ENCODE results near the gene DHX15.

DHX15 gene

DNA sequence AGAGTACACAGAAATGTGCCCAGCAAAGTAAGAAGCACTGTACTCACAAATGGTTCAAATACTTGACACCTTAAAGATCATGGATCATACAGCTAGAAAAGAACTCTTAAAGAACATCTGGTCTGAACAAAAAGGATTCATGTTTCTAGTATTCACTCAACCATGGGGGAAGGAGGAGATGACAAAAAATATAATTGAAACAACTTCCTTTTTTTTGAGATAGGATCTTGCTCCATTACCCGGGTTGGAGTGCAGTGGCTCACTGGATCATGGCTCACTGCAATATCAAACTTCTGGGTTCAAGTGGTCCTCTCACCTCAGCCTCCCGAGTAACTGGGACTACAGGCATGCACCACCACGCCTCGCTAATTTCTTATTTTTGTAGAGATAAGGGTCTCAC lies 6.0 kb downstream of the DHX15 start:
- DNase-seq = no peak

DNA sequence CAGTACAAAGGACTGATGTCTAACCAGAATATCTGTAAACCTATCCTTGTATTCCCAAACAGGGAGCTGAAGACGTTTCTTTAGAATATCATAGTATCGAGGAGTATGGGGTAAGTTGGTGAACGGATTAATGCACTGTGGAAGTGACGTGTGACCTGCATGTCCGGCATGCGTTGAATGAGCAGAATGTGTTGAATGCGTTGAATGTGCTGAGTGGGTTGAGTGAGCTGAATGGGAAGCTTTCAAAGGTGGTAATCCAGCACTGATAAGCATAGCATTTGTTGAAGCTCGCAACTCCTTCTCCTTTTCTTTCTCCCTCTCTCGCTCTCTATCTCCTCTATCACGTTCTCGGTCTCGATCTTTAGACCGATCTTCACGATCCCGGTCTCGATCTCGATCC lies 8.1 kb downstream of the DHX15 start:
- DNase-seq = no peak

DNA sequence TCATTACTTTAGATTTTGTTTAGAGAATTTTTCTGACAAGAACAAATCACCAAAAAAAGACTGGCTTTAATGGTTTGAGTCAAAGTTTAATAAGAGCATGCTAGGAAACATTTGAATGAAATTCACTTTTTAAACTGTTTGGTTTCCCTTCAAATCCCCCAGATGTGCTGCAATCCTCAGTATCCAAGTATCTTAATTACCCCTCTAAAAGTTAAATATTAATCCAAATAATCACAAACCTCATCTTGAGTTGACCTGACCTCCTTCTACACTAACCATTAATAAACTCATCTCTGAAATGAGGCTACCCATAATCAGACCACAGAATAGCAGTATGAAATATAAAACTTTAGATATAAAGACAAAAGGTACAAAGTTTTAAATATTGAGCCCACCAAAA lies 10.1 kb downstream of the DHX15 start:
- DNase-seq = no peak

DNA sequence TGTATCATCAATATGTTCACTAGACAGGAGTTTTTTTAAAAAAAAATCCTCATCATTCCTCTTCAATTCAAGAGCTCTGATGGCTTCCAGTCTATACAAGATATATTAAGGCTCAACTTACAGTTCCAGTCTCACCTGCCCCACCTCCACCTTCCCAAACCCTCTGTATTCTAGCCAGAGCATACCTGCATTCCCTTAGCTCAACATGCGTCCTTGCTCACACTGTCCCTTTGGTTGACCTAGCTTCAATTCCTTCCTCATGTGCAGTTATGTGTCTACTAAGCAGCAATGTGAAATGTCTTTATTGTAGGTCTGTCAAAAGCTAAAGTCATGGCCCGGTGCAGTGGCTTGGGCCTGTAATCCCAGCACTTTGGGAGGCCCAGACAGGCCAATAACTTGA lies 10.8 kb downstream of the DHX15 start:
- DNase-seq = no peak

DNA sequence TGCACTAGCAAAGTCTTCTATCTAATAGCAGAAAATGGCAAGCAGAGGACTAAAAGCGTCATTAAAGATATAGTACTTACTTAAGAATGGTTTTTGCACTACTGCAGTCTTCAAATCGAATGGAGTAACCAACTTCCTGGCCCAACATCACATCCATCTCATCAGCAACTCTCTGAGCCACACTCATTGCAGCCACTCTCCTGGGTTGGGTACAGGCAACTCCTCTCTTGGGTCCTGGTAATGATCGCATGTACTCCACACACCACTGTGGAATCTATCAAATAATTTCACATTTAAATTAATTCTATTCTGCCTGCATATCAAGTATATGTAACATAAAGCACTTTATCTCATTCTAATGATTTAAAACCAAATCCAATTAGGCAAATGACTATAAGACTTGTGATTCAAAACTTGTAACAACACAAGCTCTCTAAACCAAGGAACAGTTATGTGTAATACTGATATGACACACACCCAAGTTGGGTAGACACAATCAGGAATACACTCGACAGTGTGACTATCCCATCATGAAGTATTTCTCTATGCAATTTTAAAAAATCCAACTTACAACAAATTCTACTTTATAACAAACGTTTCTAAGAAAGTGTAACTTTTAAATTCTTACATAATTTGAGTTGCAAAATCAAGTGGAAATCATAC lies 13.6 kb downstream of the DHX15 start:
- no peak for DNase-seq

DNA sequence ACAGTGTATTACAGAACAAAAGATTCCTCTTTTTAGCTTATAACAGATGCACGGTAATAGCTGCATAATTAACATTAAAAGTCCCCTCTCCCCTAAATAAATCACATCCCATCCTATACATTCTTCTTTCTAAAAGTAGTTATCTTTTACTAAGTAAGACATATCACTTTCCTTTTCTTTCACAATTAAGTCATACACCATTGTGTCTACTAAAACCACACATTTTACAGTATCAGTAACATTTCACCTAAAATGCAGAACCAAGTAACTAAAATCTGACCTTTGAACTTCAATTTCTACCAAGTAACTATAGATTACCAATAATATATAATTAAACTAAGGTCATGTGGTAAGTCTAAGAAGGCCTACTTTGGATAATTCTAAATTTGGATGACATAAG lies 14.2 kb downstream of the DHX15 start:
- no peak for DNase-seq

DNA sequence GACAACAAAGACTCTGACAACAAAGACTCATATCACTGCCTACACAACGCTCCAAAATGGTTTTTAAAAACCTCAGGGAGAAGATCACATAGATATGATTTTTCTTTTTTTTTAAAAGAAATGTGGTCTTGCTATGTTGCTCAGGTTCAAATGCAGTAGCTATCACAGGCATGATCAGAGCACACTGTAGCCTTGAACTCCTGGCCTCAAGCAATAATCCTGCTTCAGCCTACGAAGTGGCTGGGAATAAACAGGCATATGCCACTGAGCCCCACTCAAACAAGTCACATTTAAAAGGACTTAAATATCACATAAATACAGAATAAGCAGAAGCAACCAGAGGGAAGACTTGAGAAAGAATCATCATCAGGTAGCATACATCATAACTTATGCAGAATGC lies 14.7 kb downstream of the DHX15 start:
- no peak for DNase-seq

DNA sequence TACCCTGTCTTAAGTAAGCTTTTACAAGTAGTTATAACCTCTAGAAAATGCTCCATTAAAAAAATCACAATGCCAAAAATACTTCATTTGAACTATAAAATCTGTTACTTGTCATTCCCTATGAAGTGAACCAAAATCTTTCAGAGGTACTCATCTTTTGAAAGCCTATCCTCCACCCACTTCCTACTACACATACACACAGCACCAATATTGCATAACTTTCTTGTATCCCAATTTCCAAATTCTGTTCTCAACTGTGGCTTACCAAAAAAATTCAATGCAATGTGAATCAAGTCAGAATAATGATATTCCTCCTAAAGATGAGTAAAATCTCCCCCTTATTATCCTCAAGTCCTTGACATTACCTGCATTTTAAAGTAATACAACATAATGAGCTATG lies 15.9 kb downstream of the DHX15 start:
- no peak for DNase-seq

DNA sequence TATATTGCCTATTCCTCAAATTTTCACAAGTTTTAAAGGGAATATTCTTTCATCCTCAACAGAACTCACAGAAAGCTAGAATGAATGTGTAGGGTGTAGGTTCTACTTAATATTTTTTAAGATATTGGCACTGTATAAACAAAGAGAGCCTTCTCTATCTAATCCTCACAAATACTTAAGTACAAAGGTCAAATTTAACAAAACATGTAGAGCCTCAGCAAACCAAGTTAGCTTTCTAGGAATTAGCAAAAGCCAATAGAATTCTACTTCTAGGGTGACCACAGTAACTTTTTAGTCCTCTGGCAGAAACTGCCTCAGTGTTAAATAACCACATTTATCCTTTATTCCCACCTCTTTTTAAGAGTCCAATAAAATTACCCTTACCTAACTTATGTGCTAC lies 19.3 kb downstream of the DHX15 start:
- DNase-seq = no peak

DNA sequence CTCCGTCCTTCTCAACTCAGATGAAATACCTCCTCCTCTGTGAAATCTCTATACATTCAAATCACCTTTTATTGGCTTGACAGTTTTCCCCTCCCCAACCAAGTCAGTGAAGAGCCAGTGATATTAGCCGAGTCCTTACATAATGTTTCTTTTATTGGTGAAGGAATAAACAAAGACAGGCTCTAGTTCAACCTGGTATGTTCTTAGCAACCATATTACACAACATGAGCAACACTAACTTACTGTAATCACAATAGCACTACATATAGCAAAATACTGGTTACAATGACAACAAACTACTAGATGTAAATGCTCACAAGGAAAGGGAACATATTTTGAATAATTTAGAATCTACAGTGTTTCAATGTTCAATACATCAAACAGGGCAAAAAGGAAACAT lies 19.9 kb downstream of the DHX15 start:
- no peak for DNase-seq

DNA sequence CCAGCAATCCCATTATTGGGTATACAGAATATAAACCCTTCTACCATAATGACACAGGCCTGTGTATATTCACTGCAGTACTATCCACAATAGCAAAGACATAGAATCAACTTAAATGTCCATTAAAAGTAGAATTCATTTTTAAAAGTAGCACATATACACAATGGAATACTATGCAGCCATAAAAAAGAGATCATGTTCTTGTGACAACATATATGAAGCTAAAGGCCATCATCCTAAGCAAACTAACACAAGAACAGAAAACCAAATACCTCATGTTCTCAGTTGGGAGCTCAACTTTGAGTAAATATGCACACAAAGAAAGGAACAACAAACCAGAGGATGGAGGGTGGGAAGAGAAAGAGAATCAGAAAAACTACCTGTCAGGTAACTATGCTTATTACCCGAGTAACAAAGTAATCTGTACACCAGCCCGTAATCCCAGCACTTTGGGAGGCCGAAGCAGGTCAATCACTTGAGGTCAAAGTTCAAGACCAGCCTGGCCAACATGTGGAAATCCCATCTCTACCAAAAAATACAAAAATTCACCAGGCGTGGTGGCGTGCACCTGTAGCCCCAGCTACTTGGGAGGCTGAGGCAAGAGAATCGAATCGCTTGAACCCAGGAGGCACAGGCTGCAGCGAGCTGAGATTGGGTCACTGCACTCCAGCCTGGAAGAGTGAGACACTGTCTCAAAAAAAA lies 22.8 kb downstream of the DHX15 start:
- no peak for DNase-seq

DNA sequence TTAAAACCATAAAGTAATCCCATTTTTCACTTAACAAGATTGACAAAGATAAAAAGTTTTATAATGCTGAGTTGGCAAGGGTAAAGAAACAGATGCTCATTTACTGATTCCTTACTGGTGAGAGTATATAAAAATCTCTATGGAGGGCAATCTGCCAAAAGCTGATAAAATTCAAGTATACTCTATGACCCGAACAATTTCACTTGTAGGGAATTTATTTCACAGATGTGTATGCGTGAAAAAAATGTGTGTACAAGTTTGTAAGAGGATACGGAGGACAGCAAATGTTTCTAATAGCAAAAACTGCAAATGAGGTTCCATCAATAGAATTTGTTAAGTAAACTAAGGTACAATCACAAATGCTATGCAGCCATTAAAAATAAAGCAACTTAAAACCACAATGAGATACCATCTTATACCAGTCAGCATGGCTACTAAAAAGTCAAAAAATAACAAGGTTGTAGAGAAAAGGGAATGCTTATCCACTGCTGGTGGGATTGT lies 23.4 kb downstream of the DHX15 start:
- peak; percentile 59 for DNase-seq

DNA sequence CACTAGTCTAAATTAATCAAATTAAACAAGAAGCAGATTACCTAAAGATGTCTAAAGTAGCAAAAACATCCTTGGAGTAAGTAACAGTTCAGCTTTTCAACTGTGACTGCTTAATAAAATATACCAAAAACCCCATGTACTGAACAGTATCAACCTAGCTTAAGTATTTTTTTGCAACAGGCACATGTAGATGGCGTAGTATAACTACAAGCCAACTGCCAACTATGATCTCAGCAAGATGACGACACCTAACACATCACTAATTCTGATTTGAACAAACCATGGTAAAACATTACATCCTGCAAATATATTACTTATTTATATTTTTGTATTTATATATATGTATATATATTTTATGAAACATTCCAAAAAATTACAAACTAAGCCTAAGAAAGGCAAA lies 24.5 kb downstream of the DHX15 start:
- no peak for DNase-seq

DNA sequence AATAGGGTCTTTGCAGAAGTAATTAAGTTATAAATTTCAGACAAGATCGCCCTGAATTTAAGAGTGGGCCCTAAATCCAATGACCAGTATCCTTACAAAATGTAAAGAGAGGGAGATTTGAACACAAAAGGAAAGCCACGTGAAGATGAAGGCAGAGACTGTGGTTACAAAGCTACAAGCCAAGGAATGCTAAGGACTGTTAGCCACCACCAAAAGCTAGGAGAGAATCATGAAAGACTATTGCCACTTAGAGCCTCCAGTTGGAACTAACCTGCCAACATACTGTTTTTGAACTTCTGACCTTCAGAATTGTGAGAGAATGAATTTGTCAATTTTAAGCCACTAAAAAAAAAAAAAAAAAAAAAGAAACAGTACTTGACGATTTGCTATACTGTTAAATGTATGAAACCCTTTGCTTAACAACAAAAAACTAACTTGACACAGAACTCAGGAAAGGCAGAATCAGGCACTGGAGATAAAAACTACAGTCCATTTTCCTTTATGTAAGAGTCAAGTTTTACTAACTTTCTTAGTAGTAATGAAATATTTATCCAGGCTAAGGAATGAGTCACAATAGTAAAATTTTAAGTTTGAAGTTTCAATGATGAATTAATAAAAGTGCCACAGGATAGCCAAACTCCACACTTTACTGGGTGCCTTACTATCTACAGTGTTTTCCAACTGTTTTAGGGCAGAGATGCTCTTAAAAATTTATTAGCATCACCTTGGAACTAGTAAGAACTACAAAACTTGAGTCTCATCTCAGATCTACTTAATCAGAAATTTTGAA lies 25.1 kb downstream of the DHX15 start:
- no peak for DNase-seq

DNA sequence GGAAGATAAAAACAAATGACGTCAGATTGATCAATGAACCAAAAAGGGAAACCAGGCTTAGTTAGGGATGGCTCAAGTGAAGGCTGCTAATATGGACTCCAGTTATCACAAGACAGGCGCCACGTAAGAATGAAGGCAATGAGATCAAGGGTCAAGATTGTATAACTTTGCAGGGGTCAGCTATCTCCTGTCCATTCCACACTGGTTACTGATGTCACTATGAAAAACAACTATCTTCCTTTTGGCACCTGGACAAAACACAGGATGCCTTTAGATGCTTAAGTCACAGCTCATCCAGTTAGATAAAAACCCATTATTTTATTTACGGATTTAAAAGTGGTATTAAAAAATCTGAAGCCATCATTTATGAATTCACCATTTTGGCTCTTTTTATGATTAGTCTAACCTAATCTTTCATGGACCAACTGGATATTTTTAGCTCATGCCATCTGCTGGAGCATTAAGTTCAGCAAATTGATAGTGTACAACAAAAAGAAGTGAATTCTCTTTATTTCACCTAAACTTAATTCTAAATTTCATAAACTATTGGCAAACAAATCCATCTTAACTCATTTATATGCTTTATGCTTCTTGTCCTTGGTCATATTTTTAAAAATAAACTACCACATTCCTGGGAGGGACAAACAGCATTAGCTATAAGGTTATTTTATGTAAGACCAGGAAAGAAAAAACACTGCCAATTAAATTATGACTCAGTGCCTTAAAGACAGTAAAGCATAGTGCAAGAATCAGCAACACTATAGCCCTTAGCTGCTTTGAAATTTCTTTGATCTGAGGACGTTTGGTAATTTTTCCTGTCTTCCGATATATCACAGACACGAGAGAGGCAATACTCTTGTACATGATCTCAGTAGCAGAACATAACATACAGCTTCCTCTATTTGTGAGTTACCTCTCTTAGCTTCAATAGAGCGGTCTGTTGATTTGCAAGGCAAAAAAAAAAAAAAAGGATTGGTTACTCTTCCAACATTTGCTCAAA lies 27.0 kb downstream of the DHX15 start:
- no peak for DNase-seq

DNA sequence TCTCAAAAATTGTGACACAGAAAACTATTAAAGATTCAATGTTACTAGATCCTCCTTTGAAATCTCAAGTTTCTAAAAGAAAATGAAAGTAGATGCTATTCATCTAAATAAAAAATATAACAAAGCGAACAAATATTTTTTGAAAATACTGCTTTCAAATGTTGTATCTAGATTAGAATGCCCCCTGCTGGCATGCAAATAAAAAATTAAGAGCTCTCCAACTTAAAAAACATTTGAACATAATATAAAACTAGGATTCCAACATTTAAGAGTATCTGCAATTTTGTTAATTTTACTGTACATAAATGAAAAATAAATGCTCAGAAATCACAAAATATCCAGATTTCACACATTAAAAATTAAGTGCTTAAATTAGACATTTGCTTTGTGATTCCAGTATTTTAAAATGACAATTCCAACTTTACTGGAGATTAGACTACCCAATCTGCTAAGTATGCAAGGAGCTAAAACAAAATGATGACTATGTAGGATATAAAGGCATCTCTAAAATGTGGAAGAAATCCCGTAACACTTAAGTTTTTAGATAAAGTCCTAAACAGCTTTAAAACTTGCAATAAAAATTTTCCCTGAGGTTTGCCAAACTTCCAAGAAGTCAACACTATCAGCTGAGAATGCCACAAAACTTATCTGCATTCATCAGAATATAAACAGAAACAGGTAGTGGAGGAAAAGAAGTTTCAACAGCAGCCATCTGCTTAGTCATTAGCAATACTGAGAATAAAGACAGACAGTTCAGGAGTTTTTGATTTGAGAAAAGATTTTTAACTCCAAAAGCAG lies 32.7 kb downstream of the DHX15 start:
- DNase-seq = no peak

DNA sequence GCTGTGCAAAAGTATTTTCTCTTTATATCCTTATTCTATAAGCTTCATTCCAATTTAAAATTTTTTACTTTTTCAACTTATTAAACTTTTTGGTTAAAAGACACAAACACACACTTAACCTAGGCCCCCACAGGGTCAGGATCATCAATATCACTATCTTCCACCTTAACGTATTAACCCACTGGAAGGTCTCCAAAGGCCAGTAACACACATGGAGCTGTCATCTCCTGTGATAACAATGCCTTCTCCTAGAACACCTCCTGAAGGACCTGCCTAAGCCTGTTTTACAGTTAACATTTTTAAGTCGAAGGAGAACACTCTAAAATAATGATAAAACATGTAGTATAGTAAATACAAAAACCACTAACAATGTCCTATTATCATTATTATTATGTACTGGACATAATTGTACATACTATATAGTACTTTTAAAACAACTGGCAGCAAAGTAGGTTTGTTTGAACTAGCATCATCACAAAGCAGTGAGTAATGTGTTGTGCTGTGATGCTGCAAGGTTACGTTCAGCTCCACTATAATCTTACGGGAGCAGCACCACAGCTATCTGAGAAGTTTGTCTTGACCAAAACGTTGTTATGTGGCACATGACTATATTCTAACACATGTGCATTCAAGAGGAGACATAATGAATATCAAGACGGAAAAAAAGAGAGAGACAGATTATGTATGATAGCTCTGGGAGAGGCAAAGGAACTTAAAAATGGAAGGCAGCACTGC lies 33.7 kb downstream of the DHX15 start:
- DNase-seq = no peak

DNA sequence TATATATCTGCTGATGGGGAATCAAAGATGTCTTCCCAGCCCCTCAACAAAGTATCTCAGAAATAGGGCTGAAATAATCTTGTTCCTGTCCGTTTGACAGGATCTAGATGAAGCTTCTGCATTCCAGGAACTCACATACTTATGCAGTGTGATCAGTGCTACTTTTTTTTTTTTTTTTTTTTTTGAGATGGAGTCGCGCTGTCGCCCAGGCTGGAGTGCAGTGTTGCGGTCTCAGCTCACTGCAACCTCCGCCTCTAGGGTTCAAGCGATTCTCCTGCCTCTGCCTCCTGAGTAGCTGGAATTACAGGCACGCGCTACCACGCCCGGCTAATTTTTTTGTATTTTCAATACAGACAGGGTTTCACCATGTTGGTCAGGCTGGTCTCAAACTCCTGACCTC lies 36.4 kb downstream of the DHX15 start:
- no peak for DNase-seq

DNA sequence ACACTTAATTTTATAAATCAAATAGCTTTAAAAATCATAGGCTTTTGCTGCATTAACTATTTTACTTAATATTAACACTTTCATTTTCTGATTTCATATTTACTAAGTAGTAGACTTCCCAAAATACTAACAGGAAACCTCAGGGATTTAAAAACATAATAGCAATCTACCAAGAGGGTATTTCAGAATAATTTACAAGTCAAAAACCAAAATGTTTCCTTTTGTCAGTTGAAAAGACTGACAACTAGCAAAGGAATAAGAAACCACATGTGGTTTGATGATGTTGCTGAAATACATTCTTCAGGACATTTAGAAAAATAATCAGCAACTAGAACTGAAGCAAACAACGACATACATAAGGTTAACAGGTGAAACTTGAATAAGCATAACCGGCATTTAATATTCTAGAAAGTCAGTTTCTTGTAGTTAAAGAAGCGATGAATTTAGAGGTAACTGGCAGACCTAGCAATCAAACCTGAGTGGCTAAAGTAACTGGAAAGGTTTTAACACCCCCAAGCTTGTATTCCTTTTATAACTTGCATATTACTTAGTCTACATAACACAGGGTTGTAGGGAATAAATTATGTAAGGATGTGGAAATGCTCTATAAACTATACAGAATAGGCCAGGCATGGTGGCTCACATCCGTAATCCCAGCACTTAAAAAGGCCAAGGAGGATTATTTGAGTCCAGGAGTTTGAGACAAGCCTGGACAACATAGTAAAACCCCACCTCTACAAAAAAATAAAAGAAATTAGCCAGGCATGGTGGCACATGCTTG lies 40.0 kb downstream of the DHX15 start:
- DNase-seq = no peak

DNA sequence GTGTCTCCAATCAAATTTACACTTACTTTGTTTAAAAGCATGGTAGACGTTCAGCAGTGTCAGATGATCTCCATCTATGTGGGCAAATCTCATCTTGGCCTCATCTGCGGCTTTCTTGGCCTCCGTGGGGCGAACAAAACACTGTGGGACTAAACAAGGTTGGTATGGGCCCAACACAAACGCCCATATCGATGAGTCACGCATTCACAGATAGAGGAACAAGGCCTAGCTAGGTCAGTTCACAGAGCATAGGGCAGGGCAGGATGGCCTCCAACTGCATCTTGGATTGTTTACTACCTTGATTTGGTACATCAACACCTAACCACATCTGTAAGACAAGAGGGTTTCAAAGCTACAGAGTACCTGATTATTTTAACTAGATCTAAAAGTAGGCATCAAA lies 47.3 kb downstream of the DHX15 start:
- no peak for DNase-seq

All from NCI-H524 treated with DMSO at 0.1 percent for 48 hours (cell line).